ENCODE measurements around the gene CTSH.
A peak's percentile ranks its signal among the peaks of the same experiment; 100 is the strongest.

CTSH gene
- total RNA-seq, result 7.0 to 20.8 reads per million in 2 donors

GRCh38 chr15:78944669-78945407, at the start of gene CTSH:
TSS of gene CTSH (minus strand) at chr15:78945046. CDS start at chr15:78944981, 65 bp downstream.
- peak; percentile 64 for DNase-seq

- no peak for DNase-seq
Observed at GRCh38 chr15:78993931-78994530, 49.2 kb upstream of the CTSH start.

- DNase-seq, result no peak
Observed at GRCh38 chr15:78993257-78993930, 48.5 kb upstream of the CTSH start.

DNA sequence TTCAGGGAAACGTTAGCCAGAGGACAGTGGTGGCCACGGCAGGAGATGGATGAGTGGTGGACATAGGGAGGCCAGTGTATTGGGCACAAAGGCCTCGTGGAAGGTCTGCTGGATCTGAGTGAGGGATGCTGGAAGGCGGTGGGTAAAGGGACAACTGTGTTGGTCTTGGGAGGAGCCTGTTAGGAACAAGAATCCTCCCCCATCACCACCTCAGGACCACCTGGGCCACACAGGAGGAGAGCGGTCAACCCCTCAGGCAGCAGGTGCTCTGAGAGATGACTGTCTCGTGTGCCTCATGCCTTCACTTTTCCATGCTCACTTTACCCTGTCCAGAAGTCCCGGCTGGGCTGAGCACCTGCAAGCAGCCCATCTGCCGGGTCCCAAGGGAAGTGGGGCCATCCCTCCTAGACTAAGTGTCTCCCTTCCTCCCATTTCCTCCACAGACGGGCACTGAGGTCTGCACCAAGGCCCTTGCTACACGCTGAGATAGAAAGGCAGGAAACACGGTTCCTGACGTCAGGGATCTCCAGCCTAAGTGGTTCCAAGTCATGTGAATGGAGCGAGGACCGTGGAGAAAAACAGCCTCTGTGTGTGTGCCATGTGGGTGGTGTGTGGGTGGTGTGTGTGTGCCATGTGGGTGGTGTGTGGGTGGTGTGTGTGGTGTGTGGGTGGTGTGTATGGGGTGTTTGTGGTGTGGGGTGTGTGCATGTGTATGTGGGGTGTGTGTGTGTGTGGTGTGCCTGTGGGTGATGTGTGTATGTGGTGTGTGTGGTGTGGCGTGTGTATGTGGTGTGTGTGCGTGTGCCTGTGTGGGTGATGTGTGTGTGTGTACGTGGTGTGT, 47.8 kb upstream of the CTSH start:
- no peak for DNase-seq

DNA sequence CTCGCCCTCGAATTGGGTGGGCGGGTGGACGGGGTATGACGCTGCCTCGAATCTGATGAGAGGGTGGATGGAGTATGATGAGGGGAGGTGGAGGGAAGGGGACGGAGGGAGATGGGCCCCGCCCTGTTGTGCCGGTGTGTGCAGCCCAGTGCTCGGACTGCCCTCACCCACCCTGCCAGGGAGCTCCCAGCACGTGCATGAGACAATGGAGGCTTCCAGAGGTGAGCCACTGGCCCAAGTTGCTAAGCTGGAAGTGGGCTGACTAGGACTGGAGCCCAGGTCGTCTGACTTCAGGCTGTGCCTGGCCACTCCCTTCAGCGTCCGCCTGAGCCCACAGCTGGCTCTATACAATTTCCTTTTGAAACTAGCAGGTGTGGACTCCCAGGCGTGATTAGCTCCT, 47.0 kb upstream of the CTSH start:
- no peak for DNase-seq

GRCh38 chr15:78991476-78991875, 46.6 kb upstream of the CTSH start:
- DNase-seq, result no peak

GRCh38 chr15:78990278-78990677, 45.4 kb upstream of the CTSH start:
- no peak for DNase-seq

- DNase-seq, result no peak
Observed at GRCh38 chr15:78989701-78990240, 44.9 kb upstream of the CTSH start.

DNA sequence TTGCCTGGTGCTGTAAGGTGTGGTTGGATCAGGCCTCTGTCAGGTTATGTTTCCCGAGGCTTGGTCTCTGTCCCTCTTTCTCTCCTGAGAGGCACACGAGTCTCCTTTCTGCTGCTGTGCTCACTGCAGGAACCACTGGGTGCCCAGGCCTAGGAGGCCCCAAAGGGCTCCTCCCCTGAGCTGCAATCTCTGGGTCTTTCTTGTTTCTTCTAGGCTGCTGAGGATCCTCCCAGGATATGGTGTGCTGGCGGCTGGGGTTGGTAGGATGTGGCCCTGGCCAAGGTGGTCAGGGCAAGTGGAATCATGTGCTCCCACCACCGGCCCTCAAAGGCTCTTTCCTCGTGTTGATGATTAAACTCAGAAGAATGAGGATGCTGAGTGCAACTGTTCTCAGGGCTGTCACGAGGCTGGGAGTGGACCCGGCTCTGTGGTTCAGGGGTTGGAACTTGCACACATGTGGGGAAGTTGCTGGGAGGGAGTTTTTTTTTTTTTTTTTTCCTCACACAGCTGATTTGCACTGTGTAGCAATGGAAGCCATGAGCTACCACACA, 43.6 kb upstream of the CTSH start:
- no peak for DNase-seq

GRCh38 chr15:78987556-78988360, 42.9 kb upstream of the CTSH start:
- no peak for DNase-seq

DNA sequence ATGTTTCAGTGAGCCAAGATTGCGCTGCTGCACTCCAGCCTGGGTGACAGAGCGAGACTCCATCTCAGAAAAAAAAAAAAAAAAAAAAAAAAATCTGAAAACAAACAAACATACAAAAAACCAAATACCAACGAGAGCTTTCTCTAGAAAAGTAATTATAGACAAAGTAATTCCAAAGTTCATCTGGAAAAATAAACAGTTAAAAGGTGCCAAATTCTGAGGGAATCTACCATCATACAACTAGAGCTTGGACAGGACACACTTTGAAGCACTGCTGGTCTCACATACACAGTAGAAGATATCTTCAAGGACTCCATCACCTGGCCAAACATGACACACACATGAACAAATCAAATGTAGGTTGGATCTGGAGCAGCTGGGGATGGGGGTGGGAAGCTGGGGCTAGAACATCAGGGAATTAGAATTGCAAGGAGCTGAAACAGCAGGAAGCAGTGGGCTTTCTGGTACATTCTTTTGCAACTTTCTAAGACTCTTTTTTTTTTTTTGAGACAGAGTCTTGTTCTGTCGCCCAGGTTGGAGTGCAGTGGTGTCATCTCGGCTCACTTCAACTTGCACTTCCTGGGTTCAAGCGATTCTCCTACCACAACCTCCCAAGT, 41.1 kb upstream of the CTSH start:
- DNase-seq, result no peak

DNA sequence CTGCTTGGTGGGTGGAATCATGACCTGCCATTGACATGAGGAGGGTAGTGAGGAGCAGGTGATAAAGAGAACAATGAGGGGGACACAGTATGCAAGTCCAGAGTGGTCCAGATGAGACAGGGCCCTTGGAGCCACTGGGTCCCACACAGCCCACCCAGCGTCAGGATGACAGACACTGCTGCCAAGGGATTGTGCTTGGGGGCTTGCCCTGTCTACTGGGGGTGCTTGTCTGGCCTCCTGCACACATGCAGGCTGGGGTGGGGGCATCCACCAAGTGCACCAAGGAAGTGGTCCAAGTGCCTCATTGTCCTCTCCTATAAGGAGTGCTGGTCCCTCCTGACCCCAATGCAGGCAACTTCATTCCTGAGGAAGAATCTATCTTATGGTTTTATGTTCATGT, 39.2 kb upstream of the CTSH start:
- DNase-seq, result no peak

GRCh38 chr15:78983146-78983918, 38.5 kb upstream of the CTSH start:
- DNase-seq, result no peak

DNA sequence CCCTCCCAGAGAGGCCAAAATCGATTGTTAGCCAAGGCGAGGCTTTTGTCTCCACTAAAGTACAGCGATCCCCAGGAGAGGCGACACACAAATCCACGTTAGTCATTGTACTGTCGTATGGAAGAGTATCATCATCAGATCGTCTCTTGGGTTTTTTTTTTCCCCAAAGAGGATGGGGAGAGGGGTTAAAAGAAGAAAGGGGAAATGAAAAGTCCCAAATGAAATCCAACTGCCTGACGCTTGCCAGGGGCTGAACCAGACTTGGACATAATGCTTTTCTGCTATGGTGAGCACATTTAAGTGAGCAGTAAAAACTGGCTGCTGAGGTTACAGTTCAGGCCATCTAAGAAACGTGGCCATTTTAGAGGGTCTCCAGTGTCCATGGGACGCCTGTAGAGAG, 37.9 kb upstream of the CTSH start:
- no peak for DNase-seq

GRCh38 chr15:78981532-78982313, 36.9 kb upstream of the CTSH start:
- DNase-seq, result no peak

DNA sequence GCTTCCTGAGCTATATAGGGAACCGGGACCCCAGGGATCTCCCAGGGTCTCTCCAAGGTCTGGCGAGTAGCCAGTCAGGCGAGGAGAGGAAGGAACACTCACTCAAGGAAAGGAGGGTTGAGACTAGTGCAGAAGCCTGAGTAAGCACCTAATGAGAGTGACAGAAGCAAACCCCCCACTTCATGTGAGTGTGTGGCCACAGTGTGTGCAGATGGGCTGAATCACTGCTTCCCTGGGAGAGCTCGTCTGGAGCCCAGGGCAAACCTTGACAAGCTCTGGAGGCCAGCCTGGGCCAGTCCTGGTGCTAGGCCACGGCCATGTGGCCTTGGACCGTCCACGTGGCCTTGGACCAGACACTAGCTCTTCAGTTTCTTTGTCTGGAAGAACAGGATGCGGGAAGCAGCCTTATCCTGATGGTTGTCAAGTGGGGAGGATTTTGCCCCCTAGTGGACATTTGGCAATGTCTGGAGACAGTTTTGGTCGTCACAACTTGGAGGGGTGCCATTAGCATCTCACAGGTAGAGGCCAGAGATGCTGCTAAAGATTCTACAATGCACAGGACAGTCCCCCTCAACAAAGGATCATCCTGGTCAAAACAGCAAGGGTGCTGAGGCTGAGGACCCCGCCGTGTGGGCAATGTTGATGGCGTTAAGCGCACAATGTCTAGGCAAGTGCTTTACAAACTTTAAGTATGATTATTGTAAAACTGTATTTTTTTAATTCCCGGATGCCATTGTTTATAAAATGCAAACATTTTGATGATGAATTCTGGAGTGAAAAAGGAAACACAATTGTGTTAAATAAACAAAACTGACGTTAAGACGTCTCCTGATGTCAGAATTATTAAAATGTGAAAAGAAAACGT, 34.8 kb upstream of the CTSH start:
- no peak for DNase-seq

- DNase-seq, result no peak
Observed at GRCh38 chr15:78978601-78979179, 33.8 kb upstream of the CTSH start.
